Astrocyte (in vitro differentiated cells and primary cell): Measurements from ENCODE around the gene PDS5B. TPM values are rescaled to one million over a fixed set of nuclear protein-coding genes. Genes with fewer than 3 reads are reported as not detected.

Source experiments
- DNase-seq: peaks from one replicate; pipeline ENCODE4 v3.0.0-alpha.2; 2010; ENCODE audit warnings: low read depth
- FAIRE-seq: peaks from 2 replicates; lab custom pipeline; 2011; peaks lifted over from hg19 to GRCh38; lab: Jason Lieb, UNC
- H2AFZ ChIP-seq: 2 replicates; pipeline ENCODE4 v1.6.0; 2012; ENCODE audit warnings: low read depth, low read length, inconsistent platforms
- H3K27ac ChIP-seq: 2 replicates; pipeline ENCODE4 v1.5.1; 2011; ENCODE audit warnings: low read depth, low read length, inconsistent platforms
- H3K27me3 ChIP-seq: 2 replicates; pipeline ENCODE4 v1.6.0; 2011; ENCODE audit warnings: low read length, inconsistent platforms; ENCODE audit not compliant: insufficient read depth
- H3K36me3 ChIP-seq: 2 replicates; pipeline ENCODE4 v1.5.1; 2011; ENCODE audit warnings: low read length, inconsistent platforms; ENCODE audit not compliant: insufficient read depth
- H3K4me1 ChIP-seq: 2 replicates; pipeline ENCODE4 v1.5.1; 2011; ENCODE audit warnings: low read length, inconsistent platforms; ENCODE audit not compliant: insufficient read depth
- H3K4me2 ChIP-seq: 2 replicates; pipeline ENCODE4 v1.6.0; 2012; ENCODE audit warnings: low read length, inconsistent platforms
- H3K4me3 ChIP-seq: 2 replicates; pipeline ENCODE4 v1.5.1; 2011; ENCODE audit warnings: low read depth, mild to moderate bottlenecking, low read length, inconsistent platforms; ENCODE audit not compliant: insufficient read depth
- H3K79me2 ChIP-seq: 2 replicates; pipeline ENCODE4 v1.6.0; 2012; ENCODE audit warnings: mild to moderate bottlenecking, low read length, inconsistent platforms; ENCODE audit not compliant: insufficient read depth
- H3K9ac ChIP-seq: 2 replicates; pipeline ENCODE4 v1.6.0; 2012; ENCODE audit warnings: mild to moderate bottlenecking, low read length, inconsistent platforms
- H3K9me3 ChIP-seq: 2 replicates; pipeline ENCODE4 v1.5.1; 2012; ENCODE audit warnings: low read depth, mild to moderate bottlenecking, low read length, inconsistent platforms; ENCODE audit not compliant: insufficient read depth
- H4K20me1 ChIP-seq: 2 replicates; pipeline ENCODE4 v1.6.0; 2012; ENCODE audit warnings: low read length, inconsistent platforms; ENCODE audit not compliant: insufficient read depth
- H3K27ac Mint-ChIP-seq: one replicate; pipeline ENCODE4 v1.8.0; 2021; ENCODE audit warnings: mild to moderate bottlenecking, mixed read lengths; ENCODE audit not compliant: unreplicated experiment
- H3K27me3 Mint-ChIP-seq: one replicate; pipeline ENCODE4 v1.8.0; 2021; ENCODE audit warnings: low read depth, mixed read lengths; ENCODE audit not compliant: unreplicated experiment
- H3K36me3 Mint-ChIP-seq: one replicate; pipeline ENCODE4 v1.8.0; 2021; ENCODE audit warnings: low read depth, mixed read lengths; ENCODE audit not compliant: unreplicated experiment
- H3K4me1 Mint-ChIP-seq: one replicate; pipeline ENCODE4 v1.8.0; 2021; ENCODE audit warnings: low read depth, mixed read lengths; ENCODE audit not compliant: unreplicated experiment
- H3K4me3 Mint-ChIP-seq: one replicate; pipeline ENCODE4 v1.8.0; 2021; ENCODE audit warnings: mild to moderate bottlenecking, moderate library complexity, mixed read lengths; ENCODE audit not compliant: unreplicated experiment
- H3K9me3 Mint-ChIP-seq: one replicate; pipeline ENCODE4 v1.8.0; 2021; ENCODE audit warnings: mild to moderate bottlenecking, mixed read lengths; ENCODE audit not compliant: unreplicated experiment
- EZH2 ChIP-seq: IDR thresholded peaks from 2 replicates; pipeline ENCODE4 v1.6.1; 2012; ENCODE audit warnings: mild to moderate bottlenecking, low read length, inconsistent platforms; ENCODE audit not compliant: insufficient read depth
- total RNA-seq: library from RNA; stranded (reverse); gene quantifications from 2 replicates; pipeline ENCODE4 v1.2.1, GENCODE V29; 2021
- TF ChIP-seq, protein P1 (sequence below): IDR thresholded peaks from 2 replicates; pipeline ENCODE4 v1.5.1; 2011; ENCODE audit warnings: low read depth, mild to moderate bottlenecking, inconsistent platforms, low read length, moderate library complexity; ENCODE audit not compliant: insufficient read depth

The PDS5B gene
- total RNA-seq, 1 donor from 2014 or later = 43.1 TPM

DNA sequence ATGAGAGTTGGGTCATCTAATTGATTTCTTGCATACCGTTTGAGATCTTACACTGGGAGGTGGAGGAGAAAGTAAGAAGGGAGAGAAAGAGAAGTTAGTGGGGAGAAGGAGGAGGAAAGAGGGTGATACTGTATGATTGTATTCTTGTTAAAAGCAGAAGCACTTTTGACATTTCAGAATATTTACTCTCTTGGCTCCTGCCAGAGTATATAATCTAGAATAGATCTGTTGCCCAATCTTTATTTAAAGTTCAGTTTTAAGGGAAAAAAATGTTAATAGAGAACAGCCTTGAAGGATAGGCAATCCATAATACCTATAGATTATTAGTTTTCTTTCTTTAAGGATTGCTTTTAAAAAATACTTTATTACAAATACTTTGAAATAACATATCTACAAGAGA, 41.5 kb downstream of the PDS5B start:
- H3K4me3 ChIP-seq = no peak overlapping the region
- peaks cover 2% of the 10 kb centered on the region for H3K9me3 ChIP-seq
- no peak overlapping the region for H3K9ac ChIP-seq
- no peak for DNase-seq
- H3K4me2 ChIP-seq = no peak overlapping the region
- H4K20me1 ChIP-seq = peaks cover 68% of the 10 kb centered on the region
- Mint-ChIP-seq H3K27ac (no peak overlapping the region), H3K4me3 (no peak overlapping the region), H3K4me1 (peaks cover 11% of the 10 kb centered on the region), H3K9me3 (peaks cover 2% of the 10 kb centered on the region), H3K27me3 (no peaks in the 10 kb centered on the region), H3K36me3 (no peaks in the 10 kb centered on the region)
- H3K27ac ChIP-seq = no peak overlapping the region
- no peak for FAIRE-seq
- H3K36me3 ChIP-seq = no peaks in the 10 kb centered on the region
- TF ChIP-seq, protein P1, sequence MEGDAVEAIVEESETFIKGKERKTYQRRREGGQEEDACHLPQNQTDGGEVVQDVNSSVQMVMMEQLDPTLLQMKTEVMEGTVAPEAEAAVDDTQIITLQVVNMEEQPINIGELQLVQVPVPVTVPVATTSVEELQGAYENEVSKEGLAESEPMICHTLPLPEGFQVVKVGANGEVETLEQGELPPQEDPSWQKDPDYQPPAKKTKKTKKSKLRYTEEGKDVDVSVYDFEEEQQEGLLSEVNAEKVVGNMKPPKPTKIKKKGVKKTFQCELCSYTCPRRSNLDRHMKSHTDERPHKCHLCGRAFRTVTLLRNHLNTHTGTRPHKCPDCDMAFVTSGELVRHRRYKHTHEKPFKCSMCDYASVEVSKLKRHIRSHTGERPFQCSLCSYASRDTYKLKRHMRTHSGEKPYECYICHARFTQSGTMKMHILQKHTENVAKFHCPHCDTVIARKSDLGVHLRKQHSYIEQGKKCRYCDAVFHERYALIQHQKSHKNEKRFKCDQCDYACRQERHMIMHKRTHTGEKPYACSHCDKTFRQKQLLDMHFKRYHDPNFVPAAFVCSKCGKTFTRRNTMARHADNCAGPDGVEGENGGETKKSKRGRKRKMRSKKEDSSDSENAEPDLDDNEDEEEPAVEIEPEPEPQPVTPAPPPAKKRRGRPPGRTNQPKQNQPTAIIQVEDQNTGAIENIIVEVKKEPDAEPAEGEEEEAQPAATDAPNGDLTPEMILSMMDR = no peak
- no peak for TF ChIP-seq EZH2
- H3K79me2 ChIP-seq = peaks cover 99% of the 10 kb centered on the region
- no peak overlapping the region for H2AFZ ChIP-seq
- no peaks in the 10 kb centered on the region for H3K4me1 ChIP-seq
- H3K27me3 ChIP-seq = no peaks in the 10 kb centered on the region

DNA sequence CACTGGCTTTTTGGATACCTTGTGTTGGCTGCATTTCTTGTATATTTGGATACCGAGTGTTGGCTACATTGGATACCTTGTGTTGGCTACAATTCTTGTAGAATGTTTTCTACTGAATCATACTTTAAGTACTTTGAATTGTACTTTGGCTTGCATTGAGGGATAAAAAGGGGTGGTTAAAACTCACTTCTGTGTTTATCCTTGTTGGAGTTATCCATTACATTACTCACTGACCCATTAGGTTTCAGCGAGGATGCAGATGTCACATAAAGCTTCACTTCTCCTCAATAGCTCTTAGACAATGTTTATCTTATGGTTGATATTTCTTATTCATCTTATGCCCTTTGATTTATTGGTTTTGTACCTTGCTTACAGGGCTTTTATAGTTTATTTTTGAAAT, 43.1 kb downstream of the PDS5B start:
- H3K4me1 ChIP-seq = no peaks in the 10 kb centered on the region
- H3K27ac ChIP-seq = no peak overlapping the region
- Mint-ChIP-seq H3K27me3 (no peaks in the 10 kb centered on the region), H3K4me3 (no peak overlapping the region), H3K27ac (no peak overlapping the region), H3K4me1 (peaks cover 11% of the 10 kb centered on the region), H3K36me3 (no peaks in the 10 kb centered on the region), H3K9me3 (no peaks in the 10 kb centered on the region)
- H3K4me3 ChIP-seq = no peak overlapping the region
- peaks cover 98% of the 10 kb centered on the region for H3K79me2 ChIP-seq
- no peaks in the 10 kb centered on the region for H3K9me3 ChIP-seq
- H3K27me3 ChIP-seq = no peaks in the 10 kb centered on the region
- H3K4me2 ChIP-seq = no peak overlapping the region
- H3K9ac ChIP-seq = no peak overlapping the region
- H2AFZ ChIP-seq = no peak overlapping the region
- FAIRE-seq = peak; percentile 56
- no peaks in the 10 kb centered on the region for H3K36me3 ChIP-seq
- TF ChIP-seq, protein P1 = no peak
- TF ChIP-seq EZH2 = no peak
- H4K20me1 ChIP-seq = peaks cover 65% of the 10 kb centered on the region
- peak; percentile 56 for DNase-seq

DNA sequence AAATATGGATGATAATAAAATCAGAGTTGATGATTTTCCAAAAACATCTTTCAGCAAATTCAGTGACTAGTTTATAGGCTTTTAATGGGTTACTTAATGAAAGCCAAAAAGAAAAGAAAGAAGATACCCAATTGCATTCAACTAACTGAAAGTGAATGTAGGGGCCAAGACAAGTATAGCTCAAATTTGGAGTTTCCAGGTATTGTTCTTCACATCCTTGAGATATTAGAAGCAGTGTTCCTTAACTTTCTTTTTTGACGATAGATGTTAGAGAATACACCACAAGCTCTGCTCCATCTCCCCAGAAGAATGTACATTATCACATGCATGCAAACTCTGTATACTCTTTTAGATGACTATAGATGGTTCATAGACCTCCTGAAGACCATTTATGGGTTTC, 43.6 kb downstream of the PDS5B start:
- Histone ChIP-seq H3K36me3 (no peaks in the 10 kb centered on the region), H4K20me1 (peaks cover 61% of the 10 kb centered on the region), H3K4me2 (no peak overlapping the region), H3K9me3 (no peaks in the 10 kb centered on the region), H3K27me3 (no peaks in the 10 kb centered on the region), H3K79me2 (peaks cover 98% of the 10 kb centered on the region), H3K4me3 (no peak overlapping the region), H3K27ac (no peak overlapping the region), H3K9ac (no peak overlapping the region), H2AFZ (no peak overlapping the region), H3K4me1 (no peaks in the 10 kb centered on the region)
- H3K27me3 Mint-ChIP-seq = no peaks in the 10 kb centered on the region
- DNase-seq (no peak), FAIRE-seq (no peak)
- no peak overlapping the region for H3K4me3 Mint-ChIP-seq
- no peaks in the 10 kb centered on the region for H3K36me3 Mint-ChIP-seq
- no peaks in the 10 kb centered on the region for H3K9me3 Mint-ChIP-seq
- TF ChIP-seq, protein P1 = no peak
- no peak for TF ChIP-seq EZH2
- peaks cover 6% of the 10 kb centered on the region for H3K4me1 Mint-ChIP-seq
- H3K27ac Mint-ChIP-seq = no peak overlapping the region
